ENCODE data around the gene OLIG1.

GRCh38 chr21:33036430-33037162, 33.3 kb upstream of the OLIG1 start:
- TF ChIP-seq CTCF (IDR thresholded peaks at IDR 0.05) (no peak), POLR2A (IDR thresholded peaks at IDR 0.05) (no peak)
